ENCODE results near the gene PLEKHG2.
A peak's percentile ranks its signal among the peaks of the same experiment; 100 is the strongest.

PLEKHG2 gene

GRCh38 chr19:39426170-39426569 lies 13.7 kb downstream of the PLEKHG2 start:
- H3K27ac ChIP-seq, result no peak overlapping the region

GRCh38 chr19:39427707-39428106 lies 15.2 kb downstream of the PLEKHG2 start:
- TF ChIP-seq CTCF (conservative IDR thresholded peaks at IDR 0.05; ENCODE audit: low read depth), result no peak
- H3K27ac ChIP-seq, result peak overlapping the region; percentile 90
- no peak for DNase-seq (ENCODE audit: low spot score)
- ChIA-PET POLR2A (ENCODE audit: low non-redundant PET) (interaction anchor here (0.9 kb wide), 1 partner anchor 8 kb away, joined by 5 read pairs; the partner anchor contains the start of gene RPS16), CTCF (no interaction called here)

More at GRCh38 chr19:39426170-39426569, 13.7 kb downstream of the PLEKHG2 start:
- no peak for TF ChIP-seq CTCF (conservative IDR thresholded peaks at IDR 0.05; ENCODE audit: low read depth)
- ChIA-PET CTCF (interaction anchor here (1.3 kb wide), 1 partner anchor 28 kb away, joined by 5 read pairs; no protein-coding TSS in a partner anchor), POLR2A (ENCODE audit: low non-redundant PET) (no interaction called here)
- no peak for DNase-seq (ENCODE audit: low spot score)

GRCh38 chr19:39428283-39429112 lies 16.0 kb downstream of the PLEKHG2 start:
- ChIA-PET POLR2A (ENCODE audit: low non-redundant PET) (interaction anchor here (0.6 kb wide), 1 partner anchor 148 kb away, joined by 3 read pairs; no protein-coding TSS in a partner anchor), CTCF (interaction anchor here (0.7 kb wide), 1 partner anchor 32 kb away, joined by 7 read pairs; no protein-coding TSS in a partner anchor)
- TF ChIP-seq CTCF (conservative IDR thresholded peaks at IDR 0.05; ENCODE audit: low read depth), result no peak
- DNase-seq (ENCODE audit: low spot score), result no peak
- H3K27ac ChIP-seq, result peak overlapping the region; percentile 90

GRCh38 chr19:39430675-39431593 lies 18.5 kb downstream of the PLEKHG2 start:
- TF ChIP-seq CTCF (conservative IDR thresholded peaks at IDR 0.05; ENCODE audit: low read depth), result no peak
- CTCF ChIA-PET, result interaction anchor here (0.5 kb wide), 1 partner anchor 579 kb away, joined by 3 read pairs; no protein-coding TSS in a partner anchor
- H3K27ac ChIP-seq, result peak overlapping the region; percentile 90
- POLR2A ChIA-PET (ENCODE audit: low non-redundant PET), result no interaction called here
- DNase-seq (ENCODE audit: low spot score), result peak; percentile 83

- no peak for TF ChIP-seq CTCF (conservative IDR thresholded peaks at IDR 0.05; ENCODE audit: low read depth)
- ChIA-PET POLR2A (ENCODE audit: low non-redundant PET) (interaction anchor here (0.6 kb wide), 2 partner anchors 17 to 55 kb away, joined by 3 read pairs; no protein-coding TSS in a partner anchor), CTCF (interaction anchor here (1.2 to 1.7 kb wide), 2 partner anchors 12 to 35 kb away, joined by 3 to 8 read pairs; partner anchors contain the start of gene SUPT5H)
- no peak for DNase-seq (ENCODE audit: low spot score)
- H3K27ac ChIP-seq, result peak overlapping the region; percentile 90
Measured at GRCh38 chr19:39432677-39433025, 20.2 kb downstream of the PLEKHG2 start.

Data from RWPE1 (cell line).